ENCODE measurements around the gene PTGES2. TPM values are rescaled to one million over a fixed set of nuclear protein-coding genes. Genes with fewer than 3 reads are reported as not detected.

Gene PTGES2
- total RNA-seq, 2 donors from 2014 or later, result 73.5 to 84.5 TPM

DNA sequence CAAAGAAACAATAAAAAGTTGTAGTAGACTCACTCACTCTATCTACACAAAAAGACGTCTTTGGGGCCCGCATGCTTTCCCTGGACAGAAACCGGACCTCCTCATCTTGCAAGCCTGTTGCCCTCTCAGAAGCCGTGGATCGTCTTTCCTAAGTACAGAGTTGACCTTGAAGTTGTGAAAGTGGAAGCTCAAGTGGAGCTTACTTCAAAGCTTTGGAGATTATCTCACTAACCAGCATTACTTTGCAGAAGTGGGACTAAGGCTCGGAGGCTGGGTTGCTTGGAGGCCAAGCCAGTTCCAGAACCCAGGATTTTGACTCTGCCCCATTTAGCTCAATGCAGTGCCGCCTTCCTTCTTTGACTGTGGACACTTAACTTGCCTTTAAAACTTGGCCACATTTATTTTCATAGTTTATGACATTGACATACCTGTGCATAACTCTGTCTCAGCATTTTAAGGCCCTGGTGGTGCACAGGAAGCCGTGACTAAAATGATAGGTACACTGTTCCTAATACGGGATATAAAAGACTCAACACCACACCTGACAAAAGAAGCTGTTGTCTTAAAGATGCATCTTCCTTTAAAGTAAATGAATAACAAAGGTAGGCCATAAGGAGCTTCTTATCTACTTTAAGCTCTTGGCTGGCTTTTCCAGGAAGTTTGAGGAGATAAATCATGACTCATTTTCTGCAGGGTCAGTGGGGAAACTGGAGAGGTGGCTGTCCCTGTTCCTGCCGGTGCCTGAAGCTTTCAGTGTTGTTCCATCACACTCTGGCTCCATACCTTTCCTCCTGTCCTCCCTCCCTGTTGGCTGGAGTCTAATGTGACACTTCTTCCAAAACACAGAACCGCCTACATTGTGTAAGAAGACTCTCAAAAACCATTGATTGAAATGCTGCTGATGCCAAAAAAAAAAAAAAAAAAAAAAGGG is 48.8 kb downstream of the PTGES2 start:
- no peak overlapping the region for H3K27ac ChIP-seq (ENCODE audit: low read depth, low read length)
- TF ChIP-seq, protein P1, sequence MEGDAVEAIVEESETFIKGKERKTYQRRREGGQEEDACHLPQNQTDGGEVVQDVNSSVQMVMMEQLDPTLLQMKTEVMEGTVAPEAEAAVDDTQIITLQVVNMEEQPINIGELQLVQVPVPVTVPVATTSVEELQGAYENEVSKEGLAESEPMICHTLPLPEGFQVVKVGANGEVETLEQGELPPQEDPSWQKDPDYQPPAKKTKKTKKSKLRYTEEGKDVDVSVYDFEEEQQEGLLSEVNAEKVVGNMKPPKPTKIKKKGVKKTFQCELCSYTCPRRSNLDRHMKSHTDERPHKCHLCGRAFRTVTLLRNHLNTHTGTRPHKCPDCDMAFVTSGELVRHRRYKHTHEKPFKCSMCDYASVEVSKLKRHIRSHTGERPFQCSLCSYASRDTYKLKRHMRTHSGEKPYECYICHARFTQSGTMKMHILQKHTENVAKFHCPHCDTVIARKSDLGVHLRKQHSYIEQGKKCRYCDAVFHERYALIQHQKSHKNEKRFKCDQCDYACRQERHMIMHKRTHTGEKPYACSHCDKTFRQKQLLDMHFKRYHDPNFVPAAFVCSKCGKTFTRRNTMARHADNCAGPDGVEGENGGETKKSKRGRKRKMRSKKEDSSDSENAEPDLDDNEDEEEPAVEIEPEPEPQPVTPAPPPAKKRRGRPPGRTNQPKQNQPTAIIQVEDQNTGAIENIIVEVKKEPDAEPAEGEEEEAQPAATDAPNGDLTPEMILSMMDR (conservative IDR thresholded peaks at IDR 0.05), result no peak

DNA sequence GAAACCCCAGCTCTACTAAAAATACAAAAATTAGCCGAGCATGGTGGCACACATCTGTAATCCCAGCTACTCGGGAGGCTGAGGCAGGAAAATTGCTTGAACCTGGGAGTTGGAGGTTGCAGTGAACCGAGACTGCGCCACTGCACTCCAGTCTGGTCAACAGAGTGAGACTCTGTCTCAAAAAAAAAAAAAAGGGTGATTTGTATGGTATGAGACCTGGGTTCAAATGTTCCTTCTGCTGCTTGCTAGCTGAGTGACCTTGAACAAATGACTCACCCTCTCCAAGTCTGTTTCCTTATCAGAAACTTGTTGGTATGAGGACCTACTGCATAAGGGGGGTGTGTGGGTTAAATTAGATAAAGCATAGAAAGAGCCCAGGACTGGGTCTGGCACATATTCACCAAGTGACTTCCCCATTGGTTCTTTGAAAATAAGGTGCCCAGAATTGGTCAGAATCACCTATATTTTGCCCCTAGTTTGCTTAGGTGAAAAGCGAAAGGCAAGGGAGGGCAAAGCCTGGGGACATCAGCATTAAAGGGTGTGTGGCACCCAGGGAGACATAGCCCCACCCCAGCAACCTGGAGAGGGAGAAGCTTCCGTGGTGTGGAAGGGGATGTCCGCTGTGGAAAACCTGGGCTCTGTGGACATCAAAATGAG is 49.6 kb downstream of the PTGES2 start:
- TF ChIP-seq, protein P1 (conservative IDR thresholded peaks at IDR 0.05), result no peak
- no peak overlapping the region for H3K27ac ChIP-seq (ENCODE audit: low read depth, low read length)

More for the DNA sequence above, 48.8 kb downstream of the PTGES2 start:
- H3K27me3 ChIP-seq (ENCODE audit: control insufficient read depth, insufficient read depth, low read length, poor library complexity, severe bottlenecking), result no peaks in the 10 kb centered on the region
- H3K9me3 ChIP-seq (ENCODE audit: control insufficient read depth, low read length), result no peaks in the 10 kb centered on the region
- Mint-ChIP-seq H3K27me3 (ENCODE audit: insufficient read depth) (no peaks in the 10 kb centered on the region), H3K9me3 (no peaks in the 10 kb centered on the region), H3K36me3 (ENCODE audit: low read depth) (peaks cover 7% of the 10 kb centered on the region), H3K4me1 (peaks cover 19% of the 10 kb centered on the region), H3K4me3 (peak overlapping the region; percentile 20), H3K27ac (peak overlapping the region; percentile 89)
- peaks cover 3% of the 10 kb centered on the region for H3K36me3 ChIP-seq (ENCODE audit: control insufficient read depth, insufficient read depth, low read length)
- 86% methylated on average over 7 to 11 of the region's 11 CpGs for WGBS, 2 experiments (ENCODE audit: insufficient coverage in 1 of 2, insufficient read length in 1 of 2)
- peaks cover 3% of the 10 kb centered on the region for H3K4me1 ChIP-seq (ENCODE audit: control insufficient read depth, insufficient read depth, low read length)
- H3K4me3 ChIP-seq (ENCODE audit: low read length), result peak overlapping the region; percentile 43
- peak; percentile 63 for DNase-seq
- no peak overlapping the region for H3K9ac ChIP-seq (ENCODE audit: extremely low read depth, low read length, poor library complexity, severe bottlenecking)

DNA sequence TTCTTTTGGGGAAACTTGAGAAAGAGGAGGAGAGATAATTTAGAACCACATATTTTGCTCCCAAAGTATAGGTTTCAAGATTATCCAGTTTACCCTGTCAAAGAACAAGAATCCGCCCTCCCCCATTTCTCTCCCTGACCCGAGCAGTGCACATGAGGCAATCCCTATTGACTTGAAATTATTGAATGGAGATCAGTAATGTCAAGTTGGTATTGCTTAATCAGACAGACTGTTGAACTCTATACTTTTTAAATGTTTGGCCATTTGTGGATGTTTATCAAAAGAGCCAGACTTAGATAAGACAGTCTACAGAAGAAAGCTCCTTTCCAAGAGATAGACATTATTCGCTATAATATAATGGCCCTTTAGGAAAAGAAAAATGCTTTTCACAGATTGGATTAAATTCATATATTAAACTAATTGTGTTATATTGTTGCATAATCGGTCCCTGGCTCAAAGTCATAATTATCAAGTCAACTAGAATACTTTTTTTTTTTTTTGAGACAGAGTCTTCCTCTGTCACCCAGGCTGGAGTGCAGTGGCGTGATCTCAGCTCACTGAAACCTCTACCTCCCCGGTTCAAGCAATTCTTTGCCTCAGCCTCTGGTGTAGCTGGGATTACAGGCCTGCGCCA is 54.2 kb downstream of the PTGES2 start:
- no peaks in the 10 kb centered on the region for H3K27me3 Mint-ChIP-seq (ENCODE audit: insufficient read depth)
- H3K9ac ChIP-seq (ENCODE audit: extremely low read depth, low read length, poor library complexity, severe bottlenecking), result no peak overlapping the region
- H3K4me3 Mint-ChIP-seq, result no peak overlapping the region
- no peak overlapping the region for H3K4me3 ChIP-seq (ENCODE audit: low read length)
- H3K4me1 Mint-ChIP-seq, result peaks cover 33% of the 10 kb centered on the region
- TF ChIP-seq, protein P1 (conservative IDR thresholded peaks at IDR 0.05), result no peak
- no peak overlapping the region for H3K27ac ChIP-seq (ENCODE audit: low read depth, low read length)
- DNase-seq, result no peak
- H3K9me3 Mint-ChIP-seq, result no peaks in the 10 kb centered on the region
- WGBS, 2 experiments (ENCODE audit: insufficient coverage in 1 of 2, insufficient read length in 1 of 2), result 92% methylated on average over 5 to 6 of the region's 7 CpGs
- no peaks in the 10 kb centered on the region for H3K27me3 ChIP-seq (ENCODE audit: control insufficient read depth, insufficient read depth, low read length, poor library complexity, severe bottlenecking)
- H3K4me1 ChIP-seq (ENCODE audit: control insufficient read depth, insufficient read depth, low read length), result peaks cover 10% of the 10 kb centered on the region
- no peak overlapping the region for H3K27ac Mint-ChIP-seq
- H3K36me3 ChIP-seq (ENCODE audit: control insufficient read depth, insufficient read depth, low read length), result peaks cover 3% of the 10 kb centered on the region
- H3K36me3 Mint-ChIP-seq (ENCODE audit: low read depth), result peaks cover 4% of the 10 kb centered on the region
- H3K9me3 ChIP-seq (ENCODE audit: control insufficient read depth, low read length), result no peaks in the 10 kb centered on the region

More for the DNA sequence above, 49.6 kb downstream of the PTGES2 start:
- no peak overlapping the region for H3K4me3 ChIP-seq (ENCODE audit: low read length)
- Mint-ChIP-seq H3K27me3 (ENCODE audit: insufficient read depth) (no peaks in the 10 kb centered on the region), H3K4me3 (no peak overlapping the region), H3K4me1 (peaks cover 25% of the 10 kb centered on the region), H3K36me3 (ENCODE audit: low read depth) (peaks cover 7% of the 10 kb centered on the region), H3K9me3 (no peaks in the 10 kb centered on the region), H3K27ac (peak overlapping the region; percentile 12)
- H3K27me3 ChIP-seq (ENCODE audit: control insufficient read depth, insufficient read depth, low read length, poor library complexity, severe bottlenecking), result no peaks in the 10 kb centered on the region
- peaks cover 3% of the 10 kb centered on the region for H3K4me1 ChIP-seq (ENCODE audit: control insufficient read depth, insufficient read depth, low read length)
- 90 to 93% methylated on average over 4 to 6 of the region's 7 CpGs for WGBS, 2 experiments (ENCODE audit: insufficient coverage in 1 of 2, insufficient read length in 1 of 2)
- H3K36me3 ChIP-seq (ENCODE audit: control insufficient read depth, insufficient read depth, low read length), result peaks cover 3% of the 10 kb centered on the region
- no peaks in the 10 kb centered on the region for H3K9me3 ChIP-seq (ENCODE audit: control insufficient read depth, low read length)
- no peak overlapping the region for H3K9ac ChIP-seq (ENCODE audit: extremely low read depth, low read length, poor library complexity, severe bottlenecking)
- DNase-seq, result no peak

Data from endodermal cell (in vitro differentiated cells).